T-cell (primary cell): ENCODE results near the gene PSME3. TPM values are rescaled to one million over a fixed set of nuclear protein-coding genes. Genes with fewer than 3 reads are reported as not detected.
A peak's percentile ranks its signal among the peaks of the same experiment; 100 is the strongest.

Experiments used
- ATAC-seq, 4 experiments: fragments of 200-7000 bp in 3 of 4; fragments of 150-1000 bp in 1 of 4; cut with Tn5 transposase; replicated peaks in 1 of 4; 1 replicate in 3 of 4; 2 replicates in 1 of 4; pipeline ENCODE4 v1.10.0; 2021; ENCODE audit warnings: moderate library complexity in 3 of 4, mild to moderate bottlenecking in 2 of 4, moderate number of reproducible peaks in 1 of 4
- CTCF ChIA-PET, 2 donors: fragments of 300-600 bp; sonication (Branson Sonifier 250); formaldehyde crosslinking; loops; one replicate each; lab custom pipeline; 2022; ENCODE audit warnings: antibody characterized with exemption in 2 of 2; lab: Charles Lee
- POLR2A ChIA-PET, 2 donors: fragments of 300-600 bp; sonication (Branson Sonifier 250); formaldehyde crosslinking; loops; one replicate each; lab custom pipeline; 2022; ENCODE audit warnings: antibody characterized with exemption in 2 of 2; lab: Charles Lee
- DNase-seq, 35 experiments: peaks; one replicate each; pipeline versions ENCODE4 v3.0.0 to v3.0.0-alpha.2; 2013 to 2023
- H3K27ac ChIP-seq: one replicate; pipeline ENCODE4 v1.5.1; 2013; ENCODE audit warnings: low read length
- H3K27me3 ChIP-seq, 2 experiments: replicated peaks in 1 of 2; 1 replicate in 1 of 2; 2 replicates in 1 of 2; pipeline versions ENCODE4 v1.6.1 to v1.7.0; 2013; ENCODE audit warnings: low read length in 1 of 2, mixed read lengths in 1 of 2; ENCODE audit not compliant: control insufficient read depth in 2 of 2, insufficient read depth in 2 of 2; ENCODE audit errors: extremely low read depth in 1 of 2
- H3K36me3 ChIP-seq, 2 donors: 1 replicate in 1 of 2; 2 replicates in 1 of 2; pipeline versions ENCODE4 v1.6.1 to v1.7.0; 2013; ENCODE audit warnings: low read length in 1 of 2; ENCODE audit not compliant: control insufficient read depth in 2 of 2, insufficient read depth in 1 of 2; ENCODE audit errors: extremely low read depth in 1 of 2
- H3K4me1 ChIP-seq, 2 experiments: 1 replicate in 1 of 2; 2 replicates in 1 of 2; pipeline versions ENCODE4 v1.6.1 to v1.7.0; 2013; ENCODE audit warnings: low read length in 2 of 2, mixed read lengths in 1 of 2; ENCODE audit not compliant: insufficient read depth in 2 of 2, control insufficient read depth in 1 of 2; ENCODE audit errors: extremely low read depth in 1 of 2
- H3K4me3 ChIP-seq, 2 donors: 1 replicate in 1 of 2; 2 replicates in 1 of 2; pipeline versions ENCODE4 v1.5.1 to v1.7.0; 2013; ENCODE audit warnings: mild to moderate bottlenecking in 2 of 2, low read length in 1 of 2, moderate library complexity in 1 of 2; ENCODE audit not compliant: control insufficient read depth in 1 of 2; ENCODE audit errors: extremely low read depth in 1 of 2
- H3K9me3 ChIP-seq: 2 replicates; pipeline ENCODE4 v1.7.0; 2013
- H3K27ac Mint-ChIP-seq, 2 donors: one replicate each; pipeline ENCODE4 v1.8.0; 2020 to 2021; ENCODE audit warnings: mild to moderate bottlenecking in 2 of 2, mixed read lengths in 2 of 2
- H3K27me3 Mint-ChIP-seq, 2 donors: one replicate each; pipeline ENCODE4 v1.8.0; 2021 to 2022; ENCODE audit warnings: mixed read lengths in 2 of 2
- H3K36me3 Mint-ChIP-seq: one replicate; pipeline ENCODE4 v1.8.0; 2021; ENCODE audit warnings: mixed read lengths
- H3K4me1 Mint-ChIP-seq, 3 donors: one replicate each; pipeline ENCODE4 v1.8.0; 2020 to 2022; ENCODE audit warnings: mixed read lengths in 3 of 3, mild to moderate bottlenecking in 1 of 3
- H3K4me3 Mint-ChIP-seq, 3 donors: one replicate each; pipeline ENCODE4 v1.8.0; 2020 to 2022; ENCODE audit warnings: mild to moderate bottlenecking in 3 of 3, mixed read lengths in 3 of 3, moderate library complexity in 3 of 3
- H3K9me3 Mint-ChIP-seq, 3 donors: one replicate each; pipeline ENCODE4 v1.8.0; 2020 to 2022; ENCODE audit warnings: mixed read lengths in 3 of 3
- WGBS: methylation state at CpG from one replicate; pipeline ENCODE4 v1.1.5; 2013; ENCODE audit warnings: missing lambda C conversion rate; ENCODE audit not compliant: insufficient coverage; 5-methylcytosine and 5-hydroxymethylcytosine counted together
- total RNA-seq, 35 experiments: library from RNA in 6 of 35; stranded (reverse) in 6 of 35; fragments of 120-200 nt in 1 of 35; gene quantifications; one replicate each; pipeline versions ENCODE4 v1.2.1 to v1.2.4 and lab custom pipeline; 2013 to 2026

Gene PSME3, protein sequence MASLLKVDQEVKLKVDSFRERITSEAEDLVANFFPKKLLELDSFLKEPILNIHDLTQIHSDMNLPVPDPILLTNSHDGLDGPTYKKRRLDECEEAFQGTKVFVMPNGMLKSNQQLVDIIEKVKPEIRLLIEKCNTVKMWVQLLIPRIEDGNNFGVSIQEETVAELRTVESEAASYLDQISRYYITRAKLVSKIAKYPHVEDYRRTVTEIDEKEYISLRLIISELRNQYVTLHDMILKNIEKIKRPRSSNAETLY
- total RNA-seq = 10 to 100 TPM; 68.0 to 79.1 (median 77.2) TPM
- 60.9 TPM for total RNA-seq (2013)
- total RNA-seq (lab: John Stamatoyannopoulos, UW) = 32.3 to 200 (median 44.9) reads per million in 29 experiments

DNA sequence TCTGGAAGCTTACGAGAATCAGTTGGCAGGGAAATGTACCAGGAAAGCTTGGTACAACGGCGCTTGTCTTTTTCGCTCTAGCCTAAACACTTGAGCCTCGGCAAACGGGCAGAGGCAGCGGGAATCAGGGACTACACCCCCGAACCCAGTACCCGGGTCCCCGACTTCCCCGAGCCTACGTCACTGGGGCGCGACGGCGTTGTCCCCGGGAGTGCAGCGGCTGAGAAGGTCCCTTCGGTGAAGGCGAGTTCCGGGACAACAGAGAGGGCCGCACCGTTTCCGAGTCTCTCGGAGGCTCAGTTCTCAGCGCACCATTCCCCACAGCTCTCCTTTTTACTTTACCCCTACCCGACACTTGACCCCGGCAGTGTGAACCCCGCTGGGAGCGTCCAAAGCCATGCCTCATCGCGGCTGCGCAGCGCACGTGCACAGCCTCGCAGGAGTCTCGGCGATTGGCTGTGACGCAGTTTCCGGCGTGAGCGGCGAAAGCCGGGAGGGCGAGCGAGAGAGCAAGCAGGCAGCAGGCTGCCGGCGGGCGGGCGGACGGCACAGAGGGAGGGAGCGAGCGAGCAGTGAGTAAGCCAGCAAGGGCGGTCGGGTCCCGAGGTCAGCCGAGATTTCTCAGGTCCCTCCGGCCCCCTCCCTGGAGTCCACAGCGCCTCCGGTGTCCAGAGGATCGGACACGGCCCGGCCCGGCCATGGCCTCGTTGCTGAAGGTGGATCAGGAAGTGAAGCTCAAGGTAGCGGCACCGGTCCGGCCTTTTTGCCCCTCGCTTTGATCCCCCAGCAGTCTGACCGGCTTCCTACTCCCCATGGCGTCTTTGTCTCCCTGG lies at the start of gene PSME3:
Gene PSME3, plus strand, starts transcription at position 464 of the 833 bp plus-strand sequence. Its CDS starts 235 bp downstream, at position 699.
- H3K9me3 Mint-ChIP-seq = no peaks in the 10 kb centered on the region
- POLR2A ChIA-PET = interaction anchor here (0.6 to 2.4 kb wide), 5 partner anchors 9 to 901 kb away, joined by 3 to 9 read pairs (median 4); partner anchors contain the start of gene BECN1 (in 2 of the 2)
- under 1% methylated on average over 62 of the region's 71 CpGs for WGBS

DNA sequence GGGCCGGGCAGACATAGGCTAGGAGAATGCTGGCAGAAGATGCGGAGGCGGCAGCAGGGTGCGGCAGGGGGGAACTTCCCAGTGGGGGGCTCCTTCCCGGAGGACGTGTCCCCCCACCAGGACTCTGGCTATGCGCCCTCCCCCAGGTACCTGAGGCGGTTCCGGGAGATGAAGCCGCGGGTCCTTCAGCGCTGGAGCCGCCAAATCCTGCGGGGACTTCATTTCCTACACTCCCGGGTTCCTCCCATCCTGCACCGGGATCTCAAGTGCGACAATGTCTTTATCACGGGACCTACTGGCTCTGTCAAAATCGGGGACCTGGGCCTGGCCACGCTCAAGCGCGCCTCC lies 49.4 kb upstream of the PSME3 start:
- Histone ChIP-seq H3K27me3 (peaks cover 19 to 84% of the 10 kb centered on the region in 2 experiments), H3K36me3 (peaks cover 10 to 11% of the 10 kb centered on the region in 2 donors), H3K4me3 (no peak overlapping the region), H3K4me1 (peaks cover 0 to 39% of the 10 kb centered on the region in 2 experiments), H3K9me3 (no peaks in the 10 kb centered on the region), H3K27ac (no peak overlapping the region)
- Mint-ChIP-seq H3K36me3 (peaks cover 12% of the 10 kb centered on the region), H3K4me1 (peaks cover 35 to 41% (median 37%) of the 10 kb centered on the region in 3 donors), H3K4me3 (peak overlapping the region in 1 of 3 donors; percentile 27), H3K27ac (no peak overlapping the region), H3K9me3 (no peaks in the 10 kb centered on the region), H3K27me3 (peaks cover 67 to 79% of the 10 kb centered on the region in 2 donors)
- 17% methylated on average over 21 of the region's 22 CpGs for WGBS
- CTCF ChIA-PET = no interaction called here
- no peak for DNase-seq
- ATAC-seq = no peak
- POLR2A ChIA-PET = no interaction called here

More for the DNA sequence above, at the start of gene PSME3:
- CTCF ChIA-PET = interaction anchor here in 1 of 2 donors (0.7 to 1.7 kb wide), 7 partner anchors 9 to 651 kb away, joined by 3 to 11 read pairs (median 4); partner anchors contain the start of genes BECN1, CNTD1, COA3 and DHX8
- peaks cover 22 to 32% (median 25%) of the 10 kb centered on the region in 3 donors for H3K4me1 Mint-ChIP-seq
- peaks cover 6% of the 10 kb centered on the region for H3K36me3 Mint-ChIP-seq
- peak within 1 kb of the TSS; percentile 92 to 95 for H3K4me3 ChIP-seq
- no peaks in the 10 kb centered on the region for H3K9me3 ChIP-seq
- DNase-seq (peak; percentile 75 to 92 (median 85)), ATAC-seq (peak; percentile 92 to 95 (median 94))
- H3K4me3 Mint-ChIP-seq = peak within 1 kb of the TSS; percentile 94 to 97 (median 95)
- H3K27me3 Mint-ChIP-seq = peaks cover 0 to 1% of the 10 kb centered on the region in 2 donors
- H3K27ac Mint-ChIP-seq = peak within 1 kb of the TSS; percentile 95 to 99
- H3K27me3 ChIP-seq = no peaks in the 10 kb centered on the region
- H3K4me1 ChIP-seq = peaks cover 11 to 18% of the 10 kb centered on the region in 2 experiments
- H3K36me3 ChIP-seq = peaks cover 0 to 24% of the 10 kb centered on the region in 2 donors
- H3K27ac ChIP-seq = peak within 1 kb of the TSS; percentile 93

DNA sequence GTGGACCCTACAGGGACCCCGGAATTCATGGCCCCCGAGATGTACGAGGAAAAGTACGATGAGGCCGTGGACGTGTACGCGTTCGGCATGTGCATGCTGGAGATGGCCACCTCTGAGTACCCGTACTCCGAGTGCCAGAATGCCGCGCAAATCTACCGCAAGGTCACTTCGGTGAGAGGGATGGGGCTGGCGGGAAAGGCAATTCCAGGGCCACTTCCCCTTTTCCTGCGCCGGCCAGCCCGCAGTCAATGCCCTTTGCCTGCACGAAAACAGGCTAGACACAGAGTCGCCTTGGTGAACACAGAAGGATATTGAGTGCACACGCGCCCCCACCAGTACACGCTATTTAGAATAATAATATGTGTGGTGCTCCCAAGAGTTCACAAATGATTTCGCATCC lies 48.8 kb upstream of the PSME3 start:
- 10% methylated on average over 16 of the region's 25 CpGs for WGBS
- ATAC-seq (no peak), DNase-seq (no peak)
- Histone ChIP-seq H3K4me3 (no peak overlapping the region), H3K27me3 (peaks cover 19 to 87% of the 10 kb centered on the region in 2 experiments), H3K9me3 (no peaks in the 10 kb centered on the region), H3K27ac (no peak overlapping the region), H3K36me3 (peaks cover 4 to 5% of the 10 kb centered on the region in 2 donors), H3K4me1 (peaks cover 0 to 39% of the 10 kb centered on the region in 2 experiments)
- peaks cover 34 to 38% (median 37%) of the 10 kb centered on the region in 3 donors for H3K4me1 Mint-ChIP-seq
- H3K27me3 Mint-ChIP-seq = peaks cover 72 to 80% of the 10 kb centered on the region in 2 donors
- peak overlapping the region in 1 of 3 donors; percentile 27 for H3K4me3 Mint-ChIP-seq
- POLR2A ChIA-PET = interaction anchor here in 1 of 2 donors (0.6 kb wide), 1 partner anchor 17 kb away, joined by 4 read pairs; no protein-coding TSS in a partner anchor
- H3K9me3 Mint-ChIP-seq = no peaks in the 10 kb centered on the region
- CTCF ChIA-PET = no interaction called here
- H3K36me3 Mint-ChIP-seq = peaks cover 5% of the 10 kb centered on the region
- no peak overlapping the region for H3K27ac Mint-ChIP-seq

- ChIA-PET POLR2A (no interaction called here), CTCF (no interaction called here)
- Histone ChIP-seq H3K27me3 (peaks cover 19 to 82% of the 10 kb centered on the region in 2 experiments), H3K9me3 (no peaks in the 10 kb centered on the region), H3K36me3 (no peaks in the 10 kb centered on the region), H3K27ac (no peak overlapping the region), H3K4me3 (no peak overlapping the region), H3K4me1 (peaks cover 0 to 36% of the 10 kb centered on the region in 2 experiments)
- 6% methylated on average over 44 of the region's 52 CpGs for WGBS
- Mint-ChIP-seq H3K4me3 (peak overlapping the region in 2 of 3 donors; percentile 31 to 46), H3K36me3 (no peaks in the 10 kb centered on the region), H3K27me3 (peaks cover 71 to 75% of the 10 kb centered on the region in 2 donors), H3K4me1 (peaks cover 28 to 37% (median 32%) of the 10 kb centered on the region in 3 donors), H3K9me3 (no peaks in the 10 kb centered on the region), H3K27ac (no peak overlapping the region)
- DNase-seq = no peak
- peak in 2 of 4 experiments; percentile 33 to 34 for ATAC-seq
Measured at GRCh38 chr17:42784811-42785592, 48.2 kb upstream of the PSME3 start.

DNA sequence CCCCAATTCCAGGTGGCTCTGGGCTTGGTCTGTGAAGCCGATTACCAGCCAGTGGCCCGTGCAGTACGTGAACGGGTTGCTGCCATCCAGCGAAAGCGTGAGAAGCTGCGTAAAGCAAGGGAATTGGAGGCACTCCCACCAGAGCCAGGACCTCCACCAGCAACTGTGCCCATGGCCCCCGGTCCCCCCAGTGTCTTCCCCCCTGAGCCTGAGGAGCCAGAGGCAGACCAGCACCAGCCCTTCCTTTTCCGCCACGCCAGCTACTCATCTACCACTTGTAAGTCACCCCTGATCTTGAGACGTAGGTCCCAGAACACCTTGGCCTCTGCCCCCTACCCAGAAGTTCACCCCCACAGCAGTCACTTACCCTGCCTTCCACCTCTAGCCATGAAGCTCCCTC lies 45.9 kb upstream of the PSME3 start:
- no peak overlapping the region for H3K27ac ChIP-seq
- Mint-ChIP-seq H3K9me3 (no peaks in the 10 kb centered on the region), H3K27me3 (peaks cover 65 to 69% of the 10 kb centered on the region in 2 donors), H3K27ac (no peak overlapping the region), H3K36me3 (no peaks in the 10 kb centered on the region), H3K4me1 (peaks cover 23 to 31% (median 26%) of the 10 kb centered on the region in 3 donors), H3K4me3 (no peak overlapping the region)
- ChIA-PET CTCF (no interaction called here), POLR2A (interaction anchor here in 1 of 2 donors (0.5 kb wide), 1 partner anchor 24 kb away, joined by 9 read pairs; no protein-coding TSS in a partner anchor)
- H3K36me3 ChIP-seq = no peaks in the 10 kb centered on the region
- DNase-seq = no peak
- peaks cover 12 to 64% of the 10 kb centered on the region in 2 experiments for H3K27me3 ChIP-seq
- H3K4me1 ChIP-seq = peaks cover 0 to 23% of the 10 kb centered on the region in 2 experiments
- 89% methylated on average over 11 of the region's 11 CpGs for WGBS
- H3K4me3 ChIP-seq = no peak overlapping the region
- no peaks in the 10 kb centered on the region for H3K9me3 ChIP-seq
- no peak for ATAC-seq
